Esophagus squamous epithelium (tissue), 4 donors: Measurements from ENCODE around the gene SRY. TPM values are rescaled to one million over a fixed set of nuclear protein-coding genes. Genes with fewer than 3 reads are reported as not detected.

Source experiments
- small RNA-seq, 4 donors: library from RNA; depleted of rRNA; stranded (forward); fragments of <200 nt; gene quantifications; one replicate each; pipeline ENCODE3, GENCODE V24; 2016
- total RNA-seq, 4 donors: library from RNA; depleted of rRNA; stranded (reverse); fragments of >200 nt; gene quantifications; one replicate each; pipeline ENCODE4 v1.1.0, GENCODE V29; 2016

The SRY gene
- total RNA-seq, 4 donors from 2014 or later = not detected

Small RNA genes within 50 kb of the gene (small RNA-seq; reads per million reads assigned to genes)
- gene RNU6-1334P (0 reads per million in 4 donors), gene TOMM22P2 (0 reads per million in 4 donors)

Other genes starting within 250 kb of the SRY start
- 100 to 1,000 TPM in 2 of 4 donors, under 1 TPM in 2; 0.23 to 290 (median 105) TPM for gene RPS4Y1, start 53.9 kb upstream of the SRY start, total RNA-seq
- gene ZFY, start 147.7 kb upstream of the SRY start, total RNA-seq = 10 to 100 TPM in 1 of 4 donors, 1 to 10 TPM in 1, not detected in 2; 8.4 to 19.1 TPM